ENCODE data around the gene CPT1B. TPM values are rescaled to one million over a fixed set of nuclear protein-coding genes. Genes with fewer than 3 reads are reported as not detected.
"Not testable (repeated sequence)": the region's sequence is repeated elsewhere in the genome, so short reads cannot be mapped to it uniquely, and the experiment has no call there.

The CPT1B gene
- total RNA-seq, 1 donor from 2014 or later: 62.3 TPM

- DNase-seq (ENCODE audit: low spot score): no peak
These were observed 31.4 kb upstream of the CPT1B start for GRCh38 chr22:50609599-50609998.

DNA sequence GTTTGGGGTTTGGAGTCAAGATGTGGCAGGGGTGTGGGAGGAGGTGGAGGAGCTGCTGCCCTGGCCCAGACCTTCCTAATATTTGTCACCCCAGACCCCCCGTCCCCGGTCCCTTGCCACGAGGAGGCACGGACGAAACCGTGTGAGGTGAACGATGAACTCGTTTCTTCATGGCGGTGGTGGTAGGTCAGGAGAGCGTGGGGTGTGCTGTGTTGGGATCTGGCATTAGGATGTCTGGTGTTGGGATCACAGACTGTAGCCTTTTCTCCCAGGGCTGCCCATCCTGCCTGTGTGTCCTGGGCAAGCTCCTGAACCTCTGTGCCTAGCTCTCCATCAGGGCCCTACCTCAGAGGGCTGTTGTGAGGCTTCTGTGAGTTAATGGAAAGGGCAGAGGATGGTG is 30.8 kb upstream of the CPT1B start:
- no peak for DNase-seq (ENCODE audit: low spot score)

- DNase-seq (ENCODE audit: low spot score): not testable (repeated sequence)
These were observed 30.0 kb upstream of the CPT1B start for GRCh38 chr22:50608058-50608840.

GRCh38 chr22:50607659-50608020 is 29.4 kb upstream of the CPT1B start:
- no peak for DNase-seq (ENCODE audit: low spot score)

GRCh38 chr22:50606946-50607658 is 28.9 kb upstream of the CPT1B start:
- DNase-seq (ENCODE audit: low spot score): no peak

GRCh38 chr22:50606165-50606945 is 28.1 kb upstream of the CPT1B start:
- no peak for DNase-seq (ENCODE audit: low spot score)

GRCh38 chr22:50605613-50606074 is 27.4 kb upstream of the CPT1B start:
- no peak for DNase-seq (ENCODE audit: low spot score)

DNA sequence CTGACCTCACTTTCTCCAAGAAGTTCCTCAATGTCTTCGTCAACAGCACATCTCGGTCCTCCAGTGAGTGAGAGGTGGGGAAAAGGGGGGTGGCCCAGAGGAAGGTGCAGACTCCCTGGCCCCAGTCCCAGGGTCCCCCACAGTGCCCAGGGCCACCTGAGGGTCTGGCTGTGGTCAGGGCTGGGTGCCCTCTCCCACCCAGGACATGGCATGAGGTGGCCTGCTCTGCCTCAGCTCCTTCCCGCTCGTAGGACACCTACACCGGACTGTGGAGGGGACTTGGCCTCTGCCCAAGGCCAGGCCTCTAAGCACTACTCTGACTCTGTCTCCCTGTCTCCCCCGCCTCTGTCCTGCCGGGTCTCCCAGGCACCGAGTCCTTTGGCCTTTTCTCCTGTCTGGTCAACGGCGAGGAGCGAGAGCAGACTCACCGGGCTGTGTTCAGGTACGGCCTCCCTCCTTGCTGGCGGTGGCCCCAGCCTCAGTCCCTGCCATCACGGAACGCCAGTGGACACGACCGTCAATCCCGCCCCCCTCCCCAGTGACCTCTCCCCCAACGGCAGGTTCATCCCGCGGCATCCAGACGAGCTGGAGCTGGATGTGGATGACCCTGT is 26.9 kb upstream of the CPT1B start:
- no peak for DNase-seq (ENCODE audit: low spot score)

GRCh38 chr22:50604256-50605001 is 26.2 kb upstream of the CPT1B start:
- DNase-seq (ENCODE audit: low spot score): no peak

GRCh38 chr22:50603511-50604255 is 25.5 kb upstream of the CPT1B start:
- DNase-seq (ENCODE audit: low spot score): no peak

DNA sequence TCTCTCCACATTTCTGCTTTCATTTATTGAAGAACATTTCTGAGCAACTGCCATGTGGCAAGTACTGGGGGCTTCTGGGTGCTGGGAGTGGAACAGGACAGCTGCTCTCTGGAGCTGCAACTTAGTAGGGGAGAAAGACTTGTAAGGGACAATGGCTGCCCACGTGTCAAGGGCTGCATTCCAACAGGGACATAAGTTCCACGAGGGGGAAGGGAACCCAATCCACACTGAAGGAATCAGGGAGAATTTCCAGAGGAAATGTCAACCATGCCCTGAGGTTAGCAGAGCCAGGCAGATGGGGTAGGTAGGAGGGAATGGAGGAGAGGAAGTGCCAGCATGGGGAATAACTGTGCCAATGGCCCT is 24.1 kb upstream of the CPT1B start:
- DNase-seq (ENCODE audit: low spot score): no peak

DNA sequence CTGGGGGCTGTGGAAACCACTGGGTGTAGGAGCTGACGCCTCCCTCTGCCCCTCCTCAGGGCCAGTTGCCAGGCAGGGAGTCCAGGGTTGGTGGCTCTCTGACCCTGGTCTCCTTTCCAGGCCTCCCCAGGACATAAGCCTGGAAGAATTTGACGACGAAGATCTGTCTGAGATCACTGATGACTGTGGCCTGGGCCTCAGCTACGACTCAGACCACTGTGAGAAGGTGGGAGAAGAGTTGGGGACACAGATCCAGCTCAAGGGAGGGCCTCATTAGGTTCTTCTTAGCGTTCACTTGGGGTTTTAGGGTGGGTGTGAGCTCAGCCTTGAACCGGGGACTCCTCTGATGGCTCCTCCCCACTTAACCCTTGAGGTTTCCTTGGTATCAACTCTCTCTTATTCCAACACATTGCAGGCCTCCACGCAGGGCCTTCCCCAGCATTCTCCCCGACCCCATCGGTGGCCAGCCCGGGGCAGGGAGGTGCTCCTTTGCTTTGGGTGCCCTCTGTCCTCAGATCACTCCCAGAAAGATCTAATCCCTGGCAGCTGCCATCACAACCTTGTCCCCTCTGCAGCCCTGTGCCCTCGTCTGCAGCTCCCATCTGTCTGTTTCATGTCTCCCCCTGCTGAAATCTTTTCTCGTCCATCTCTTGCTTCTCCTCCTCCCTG is 23.6 kb upstream of the CPT1B start:
- no peak for DNase-seq (ENCODE audit: low spot score)

DNA sequence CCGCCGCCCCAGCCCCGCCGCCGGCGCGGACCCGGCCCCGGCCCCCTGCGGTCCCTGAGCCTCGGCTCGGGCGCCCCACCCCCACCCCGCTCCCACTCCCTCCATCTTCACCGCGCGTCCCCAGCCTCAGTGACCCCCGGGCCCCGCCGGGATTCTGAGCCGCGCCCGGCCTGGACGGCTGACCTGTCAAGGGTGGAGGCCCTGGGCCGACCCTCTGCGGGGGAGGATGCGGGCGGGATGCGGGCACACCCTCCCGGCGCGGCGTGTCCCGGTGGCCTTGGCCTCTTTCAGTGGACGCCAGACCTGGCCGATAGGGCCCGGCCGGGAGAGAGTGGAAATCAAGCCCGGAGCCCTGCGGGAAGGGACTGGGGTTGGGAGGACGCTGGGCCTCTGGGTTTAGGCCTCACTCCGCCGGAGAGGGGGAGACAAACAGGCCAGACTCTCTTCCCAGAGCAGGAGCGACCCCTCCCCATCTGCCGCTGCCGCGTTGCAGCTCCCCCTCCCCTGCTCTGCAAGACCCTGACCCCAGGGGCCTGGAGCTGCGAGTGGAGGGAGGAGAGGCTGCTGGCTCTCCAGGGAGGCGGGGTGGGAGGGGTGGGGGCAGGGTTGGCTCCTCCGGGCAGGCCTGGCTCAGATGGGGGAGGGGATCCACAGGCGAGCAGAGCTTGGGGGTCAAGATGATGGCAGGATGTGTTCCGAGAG is 22.9 kb upstream of the CPT1B start:
- no peak for DNase-seq (ENCODE audit: low spot score)

- no peak for DNase-seq (ENCODE audit: low spot score)
These were observed 22.3 kb upstream of the CPT1B start, which contains the start of gene MAPK8IP2 for GRCh38 chr22:50600538-50600937. Gene MAPK8IP2 (plus strand): TSS chr22:50600793. CDS start chr22:50600819, 26 bp downstream.

DNA sequence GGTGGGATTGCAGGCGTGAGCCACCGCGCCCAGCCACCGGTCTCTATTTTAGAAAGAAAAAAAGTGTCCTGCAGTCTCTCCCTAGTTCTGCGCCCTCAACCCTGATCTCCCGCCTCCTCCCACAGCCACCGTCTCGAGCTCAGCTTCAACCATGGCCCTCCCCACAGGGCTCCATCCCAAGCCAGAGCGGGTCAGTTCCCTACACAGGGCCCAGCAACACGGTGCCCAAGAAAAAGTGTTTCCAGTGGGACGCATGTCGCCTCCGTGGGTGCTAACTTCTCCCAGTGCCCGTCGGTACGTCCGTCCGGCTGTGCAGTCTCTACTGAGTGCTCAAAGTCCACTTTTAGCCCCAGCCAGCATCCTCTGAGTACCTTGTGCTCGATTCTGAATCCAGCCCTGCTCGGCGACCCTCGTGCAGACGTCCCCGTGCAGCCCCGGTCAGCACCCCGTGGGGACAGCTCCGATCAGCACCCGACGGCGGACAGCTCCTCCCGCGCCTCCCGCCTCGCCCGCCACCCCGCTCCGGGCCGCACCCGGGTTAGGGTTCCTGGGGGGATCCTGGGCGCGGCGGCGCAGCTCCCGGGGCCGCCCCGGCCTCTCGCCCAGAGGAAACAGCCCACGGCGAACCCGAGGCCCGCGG is 21.7 kb upstream of the CPT1B start:
- DNase-seq (ENCODE audit: low spot score): no peak

DNA sequence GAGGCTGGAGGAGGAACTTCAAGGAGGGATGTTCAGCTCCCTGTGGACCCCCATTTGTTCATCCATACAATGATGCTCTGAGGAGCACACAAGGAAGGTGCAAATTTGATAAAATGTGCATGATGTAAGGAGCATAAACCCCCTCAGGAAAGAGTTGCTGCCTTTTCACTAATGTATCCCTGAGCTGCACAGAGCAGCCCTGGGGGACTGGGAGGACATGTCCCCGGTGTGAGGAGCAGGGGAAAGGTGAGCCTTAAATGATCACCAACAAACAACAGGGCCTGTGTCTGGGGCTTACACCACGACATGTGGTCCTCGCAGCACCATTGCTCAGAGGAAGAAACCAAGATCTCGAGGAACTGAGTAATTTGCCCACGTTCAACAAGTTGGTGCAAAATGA is 18.9 kb upstream of the CPT1B start:
- DNase-seq (ENCODE audit: low spot score): no peak

GRCh38 chr22:50595189-50595588 is 17.0 kb upstream of the CPT1B start:
- DNase-seq (ENCODE audit: low spot score): no peak

- no peak for DNase-seq (ENCODE audit: low spot score)
These were observed 9.2 kb upstream of the CPT1B start for GRCh38 chr22:50587407-50587806.

GRCh38 chr22:50586416-50586815 is 8.2 kb upstream of the CPT1B start:
- DNase-seq (ENCODE audit: low spot score): no peak

All from ureter (tissue), 1 donor.